WI38 (cell line): ENCODE measurements around the gene MYOM3.

Experiments
- H3K4me3 ChIP-seq: 2 replicates; pipeline ENCODE4 v1.5.1; 2011; ENCODE audit warnings: low read depth, mild to moderate bottlenecking, control low read depth, low read length
- CTCF ChIP-seq: IDR thresholded peaks from 2 replicates; pipeline ENCODE4 v1.5.1; 2012; ENCODE audit warnings: low read depth, mild to moderate bottlenecking, control low read depth, low read length

Gene MYOM3

GRCh38 chr1:24100945-24101737 lies 10.8 kb downstream of the MYOM3 start:
- H3K4me3 ChIP-seq: no peak overlapping the region
- TF ChIP-seq CTCF: no peak

GRCh38 chr1:24098943-24099638 lies 12.8 kb downstream of the MYOM3 start:
- H3K4me3 ChIP-seq: no peak overlapping the region
- no peak for TF ChIP-seq CTCF

GRCh38 chr1:24098102-24098501 lies 13.8 kb downstream of the MYOM3 start:
- H3K4me3 ChIP-seq: no peak overlapping the region
- no peak for TF ChIP-seq CTCF

GRCh38 chr1:24097663-24098062 lies 14.3 kb downstream of the MYOM3 start:
- TF ChIP-seq CTCF: no peak
- no peak overlapping the region for H3K4me3 ChIP-seq

GRCh38 chr1:24096739-24097103 lies 15.2 kb downstream of the MYOM3 start:
- no peak for TF ChIP-seq CTCF
- H3K4me3 ChIP-seq: no peak overlapping the region

GRCh38 chr1:24096009-24096738 lies 15.8 kb downstream of the MYOM3 start:
- H3K4me3 ChIP-seq: no peak overlapping the region
- no peak for TF ChIP-seq CTCF
